ENCODE measurements around the gene FNDC7.
"Not testable (repeated sequence)": the region's sequence is repeated elsewhere in the genome, so short reads cannot be mapped to it uniquely, and the experiment has no call there.

The FNDC7 gene

DNA sequence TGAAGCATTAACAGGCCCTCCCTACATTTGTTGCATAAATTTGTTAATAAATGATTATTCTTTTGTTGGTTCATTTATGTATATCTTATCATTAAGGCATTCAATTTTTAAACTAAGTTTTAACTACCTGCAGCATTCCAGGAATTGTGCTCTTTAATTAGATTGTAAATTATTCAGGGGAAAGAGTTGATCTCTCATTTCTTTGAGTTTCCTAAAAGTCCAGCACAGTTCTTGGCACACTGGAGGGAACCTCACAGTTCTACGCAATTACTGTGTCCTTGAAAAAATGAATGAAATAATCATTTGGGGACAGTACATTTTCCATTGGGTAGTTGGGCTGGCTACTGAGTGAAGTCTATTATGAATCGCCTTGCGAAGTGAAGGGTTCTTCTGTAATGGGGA, 33.3 kb downstream of the FNDC7 start:
- DNase-seq = no peak

DNA sequence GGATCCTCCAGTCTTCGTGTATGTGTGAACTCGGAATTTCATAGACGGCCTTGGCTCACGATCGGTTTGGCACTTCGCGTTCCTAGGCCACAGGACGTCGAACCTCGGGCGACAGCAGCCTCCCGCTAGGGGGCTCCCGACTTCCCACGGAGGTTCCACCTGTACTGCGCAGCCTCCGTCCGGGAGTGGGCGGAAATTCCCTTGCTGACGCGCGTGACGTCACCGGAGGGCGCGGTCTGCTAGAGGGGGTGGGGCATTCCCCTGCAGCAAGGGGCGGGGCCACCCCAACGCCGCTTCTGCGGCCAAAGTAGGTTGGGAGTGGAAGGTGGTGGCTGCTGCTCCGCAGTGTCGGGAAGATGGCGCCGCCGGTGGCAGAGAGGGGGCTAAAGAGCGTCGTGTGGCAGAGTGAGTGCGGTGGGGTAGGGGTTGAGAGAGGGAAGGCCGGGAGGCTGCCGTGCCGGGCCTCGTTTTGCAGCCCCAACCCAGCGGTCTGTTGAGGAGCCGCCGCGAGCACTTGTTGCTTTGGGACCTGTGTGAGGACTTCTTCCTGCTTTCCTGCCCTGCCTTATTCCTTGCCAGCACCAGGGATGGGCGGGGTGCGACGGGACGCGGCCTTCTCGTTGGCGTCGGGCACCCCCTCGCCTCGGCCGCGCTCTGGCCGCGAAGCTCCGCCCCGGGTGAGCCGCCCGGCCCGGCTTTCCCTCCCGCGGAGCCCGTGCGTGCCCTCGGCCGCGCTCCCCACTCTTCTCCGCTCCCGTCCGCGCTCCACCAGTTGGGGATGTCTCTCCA, 33.9 kb downstream of the FNDC7 start, which contains the start of gene STXBP3:
Gene STXBP3, plus strand, starts transcription at position 293 of the 789 bp plus-strand sequence. Its CDS starts 64 bp downstream, at position 357.
- peak; percentile 98 for DNase-seq

- no peak for DNase-seq
Measured at GRCh38 chr1:108747171-108747850, 34.6 kb downstream of the FNDC7 start.

- DNase-seq = no peak
Measured at GRCh38 chr1:108747898-108748297, 35.2 kb downstream of the FNDC7 start.

- DNase-seq = no peak
Measured at GRCh38 chr1:108749081-108749480, 36.4 kb downstream of the FNDC7 start.

DNA sequence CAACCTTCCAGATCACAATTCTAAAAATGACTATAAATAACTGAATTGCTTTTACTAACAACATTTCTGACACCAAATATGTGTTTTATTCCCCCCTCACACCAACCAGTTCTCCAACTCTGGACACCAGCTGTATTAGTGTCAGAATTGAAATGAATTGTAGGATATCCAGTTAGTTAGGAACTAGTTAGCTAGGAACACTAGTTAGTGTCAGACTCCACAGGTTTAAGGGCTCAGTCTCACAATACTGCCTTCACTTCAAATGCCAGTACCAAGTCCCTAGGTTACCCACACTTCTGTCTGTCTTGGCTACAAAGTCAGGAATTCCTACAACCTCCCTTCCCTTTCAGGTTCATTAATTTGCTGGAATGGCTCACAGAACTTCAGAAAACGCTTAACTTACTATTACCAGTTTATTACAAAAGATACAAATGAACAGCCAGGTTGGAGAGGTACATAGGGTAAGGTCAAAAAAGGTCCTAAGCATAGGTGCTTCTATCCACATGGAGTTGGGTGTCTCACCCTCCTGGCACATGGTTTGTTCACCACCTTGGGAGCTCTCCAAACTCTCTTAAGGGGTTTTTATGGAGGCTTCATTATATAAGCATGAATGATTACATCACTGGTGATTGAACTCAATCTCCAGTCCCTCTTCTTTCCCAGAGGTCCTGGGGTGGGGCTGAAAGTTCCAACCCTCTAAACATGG, 37.9 kb downstream of the FNDC7 start:
- no peak for DNase-seq

DNA sequence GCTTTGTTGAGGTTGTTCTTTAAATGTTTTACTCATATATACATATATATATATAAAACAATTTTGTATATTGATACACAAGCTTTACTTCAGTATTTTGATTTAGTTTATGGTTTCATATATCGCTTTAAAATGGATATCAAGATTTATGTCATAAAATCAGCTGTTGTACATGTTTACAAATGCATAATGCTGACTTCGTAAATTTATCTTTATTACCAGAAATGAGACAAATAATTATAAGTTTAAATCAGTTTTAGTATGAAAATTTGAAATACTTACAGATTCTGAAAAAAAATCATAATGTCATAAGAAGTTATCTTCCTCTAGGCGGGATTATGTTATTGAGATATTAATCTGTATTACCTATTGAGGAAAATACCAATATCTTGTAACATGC, 40.7 kb downstream of the FNDC7 start:
- no peak for DNase-seq

DNA sequence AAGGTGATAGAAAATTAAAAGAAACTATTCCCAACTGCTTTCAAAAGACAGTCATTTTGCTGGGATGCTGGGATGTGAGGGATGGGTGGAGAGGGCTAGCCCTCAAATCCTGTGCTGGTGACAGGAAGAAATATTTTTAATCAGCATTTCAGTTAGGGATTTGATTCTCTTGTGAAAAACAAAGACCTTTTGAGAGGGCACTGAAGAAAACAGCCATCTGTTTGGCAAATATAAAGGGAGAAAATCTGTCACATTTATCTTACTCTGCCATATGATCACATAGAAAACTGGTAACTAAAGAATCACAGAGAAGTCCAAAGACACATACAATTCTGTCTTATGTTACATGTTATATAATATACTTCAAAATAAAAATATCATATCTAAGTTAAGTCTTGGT, 46.1 kb downstream of the FNDC7 start:
- no peak for DNase-seq

DNA sequence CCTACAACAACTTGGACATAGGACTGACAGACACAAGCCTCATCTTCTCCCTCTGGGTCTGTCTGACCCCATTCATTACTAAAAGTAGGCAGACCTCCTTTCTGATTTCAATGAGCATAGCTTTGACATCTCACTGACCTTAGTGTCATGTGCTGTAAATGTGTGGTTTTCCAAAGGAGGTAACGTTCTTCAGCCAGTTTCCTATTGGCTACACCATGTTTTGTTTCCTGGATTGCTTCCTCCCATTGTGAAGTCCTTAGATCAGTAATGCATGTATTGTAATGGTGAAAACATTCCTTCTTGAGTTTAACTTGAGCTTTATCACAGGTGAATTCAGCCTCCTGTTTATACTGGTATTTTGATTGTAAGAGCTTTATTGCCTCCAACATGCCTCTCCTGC, 54.4 kb downstream of the FNDC7 start:
- DNase-seq = no peak

- no peak for DNase-seq
Measured at GRCh38 chr1:108767708-108768107, 55.0 kb downstream of the FNDC7 start.

GRCh38 chr1:108777839-108778238, 65.1 kb downstream of the FNDC7 start:
- no peak for DNase-seq

DNA sequence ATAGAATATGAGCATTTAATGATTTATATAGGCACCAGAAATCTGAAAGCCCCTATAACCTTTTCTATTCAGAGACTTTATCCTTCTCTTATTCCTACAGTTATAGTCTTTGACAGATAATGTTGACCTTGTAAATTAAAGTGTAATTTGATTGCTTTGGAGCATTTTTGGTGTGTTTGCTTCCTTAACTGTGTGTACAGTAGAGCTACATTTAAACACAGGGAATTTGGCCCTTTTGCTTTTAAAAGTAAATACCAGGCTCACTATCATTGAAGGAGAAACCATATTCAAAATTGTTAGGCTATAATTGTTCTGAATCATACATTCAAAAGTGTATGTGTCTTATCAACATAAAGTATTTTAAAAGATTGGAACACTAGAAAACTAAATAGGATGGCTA, 66.7 kb downstream of the FNDC7 start:
- DNase-seq = no peak

GRCh38 chr1:108780937-108781574, 68.3 kb downstream of the FNDC7 start:
- no peak for DNase-seq

- DNase-seq = not testable (repeated sequence)
Measured at GRCh38 chr1:108781575-108781944, 68.9 kb downstream of the FNDC7 start.

- no peak for DNase-seq
Measured at GRCh38 chr1:108785264-108785663, 72.6 kb downstream of the FNDC7 start.

DNA sequence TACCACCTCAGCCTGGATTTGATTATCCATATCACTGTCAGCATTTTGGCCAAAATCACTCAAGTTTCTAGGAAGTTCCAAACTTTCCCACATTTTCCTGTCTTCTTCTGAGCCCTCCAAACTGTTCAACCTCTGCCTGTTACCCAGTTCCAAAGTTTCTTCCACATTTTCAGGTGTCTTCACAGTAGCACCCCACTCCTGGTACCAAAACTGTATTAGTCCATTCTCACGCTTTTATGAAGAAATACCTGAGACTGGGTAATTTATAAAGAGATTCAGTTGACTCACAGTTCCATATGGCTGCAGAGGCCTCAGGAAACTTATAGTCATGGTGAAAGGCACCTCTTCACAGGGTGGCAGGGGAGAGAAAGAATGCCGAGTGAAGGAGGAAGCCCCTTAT, 73.2 kb downstream of the FNDC7 start:
- no peak for DNase-seq

- no peak for DNase-seq
Measured at GRCh38 chr1:108791790-108792189, 79.1 kb downstream of the FNDC7 start.
